DND-41 (cell line): Measurements from ENCODE around the gene TRIM15.
A peak's percentile ranks its signal among the peaks of the same experiment; 100 is the strongest.
"Not testable (repeated sequence)": the region's sequence is repeated elsewhere in the genome, so short reads cannot be mapped to it uniquely, and the experiment has no call there.

ENCODE experiments used
- ATAC-seq: fragments of 200-7000 bp; cut with Tn5 transposase; 3 replicates; pipeline ENCODE4 v1.9.1; 2021; ENCODE audit warnings: low read depth; ENCODE audit not compliant: insufficient read depth
- DNase-seq: peaks from one replicate; pipeline ENCODE4 v3.0.0-alpha.2; 2020
- H2AFZ ChIP-seq: 2 replicates; pipeline ENCODE4 v1.6.0; 2012; ENCODE audit warnings: low read depth, low read length
- H3K27ac ChIP-seq: 2 replicates; pipeline ENCODE4 v1.5.1; 2012; ENCODE audit warnings: low read length, inconsistent platforms
- H3K27me3 ChIP-seq: fragments of 200-600 bp; sonication (generic); 2 replicates; pipeline ENCODE4 v1.6.0; 2012; ENCODE audit warnings: low read length, mild to moderate bottlenecking, inconsistent platforms; ENCODE audit not compliant: insufficient read depth, poor library complexity
- H3K36me3 ChIP-seq: 2 replicates; pipeline ENCODE4 v1.5.1; 2012; ENCODE audit warnings: low read length, inconsistent platforms; ENCODE audit not compliant: insufficient read depth
- H3K4me1 ChIP-seq: 2 replicates; pipeline ENCODE4 v1.5.1; 2012; ENCODE audit warnings: mild to moderate bottlenecking, low read length; ENCODE audit not compliant: insufficient read depth
- H3K4me2 ChIP-seq: 2 replicates; pipeline ENCODE4 v1.6.0; 2012; ENCODE audit warnings: mild to moderate bottlenecking, moderate library complexity, low read length, inconsistent platforms; ENCODE audit not compliant: insufficient read depth
- H3K4me3 ChIP-seq, 2 experiments: fragments of 200-600 bp in 1 of 2; shearing (Covaris generic) in 1 of 2; 2 replicates each; pipeline ENCODE4 v1.5.1; 2012 to 2016; ENCODE audit warnings: inconsistent platforms in 2 of 2, low read length in 2 of 2, mild to moderate bottlenecking in 2 of 2, low read depth in 1 of 2, moderate library complexity in 1 of 2
- H3K79me2 ChIP-seq: 2 replicates; pipeline ENCODE4 v1.6.0; 2012; ENCODE audit warnings: low read length, inconsistent platforms; ENCODE audit not compliant: insufficient read depth
- H3K9ac ChIP-seq: 2 replicates; pipeline ENCODE4 v1.6.0; 2012; ENCODE audit warnings: low read depth, mild to moderate bottlenecking, inconsistent platforms, low read length, moderate library complexity
- H3K9me3 ChIP-seq: 2 replicates; pipeline ENCODE4 v1.5.1; 2012; ENCODE audit warnings: low read length, moderate library complexity, mild to moderate bottlenecking, inconsistent platforms; ENCODE audit not compliant: insufficient read depth, severe bottlenecking
- H4K20me1 ChIP-seq: 2 replicates; pipeline ENCODE4 v1.6.0; 2012; ENCODE audit warnings: low read length; ENCODE audit not compliant: insufficient read depth
- CTCF ChIP-seq: IDR thresholded peaks from 2 replicates; pipeline ENCODE4 v1.5.1; 2012; ENCODE audit warnings: borderline replicate concordance, low read length, moderate library complexity, mild to moderate bottlenecking; ENCODE audit not compliant: poor library complexity, severe bottlenecking; ENCODE audit errors: extremely low read depth
- EZH2 ChIP-seq: IDR thresholded peaks from 3 replicates; pipeline ENCODE4 v1.6.1; 2012; ENCODE audit warnings: borderline replicate concordance, low read depth, mild to moderate bottlenecking, moderate library complexity, low read length, inconsistent platforms; ENCODE audit not compliant: severe bottlenecking

TRIM15 gene

GRCh38 chr6:30163090-30163917, at the start of gene TRIM15:
TSS of gene TRIM15 (plus strand) at chr6:30163546. CDS start at chr6:30163685, 139 bp downstream.
- Histone ChIP-seq H3K36me3 (no peaks in the 10 kb centered on the region), H2AFZ (no peak within 1 kb of the TSS), H3K27me3 (peaks cover 21% of the 10 kb centered on the region), H3K4me2 (peak within 1 kb of the TSS; percentile 48), H4K20me1 (peaks cover 4% of the 10 kb centered on the region; the same call in 1 of the 2 replicates), H3K4me1 (peaks cover 13% of the 10 kb centered on the region), H3K9ac (no peak within 1 kb of the TSS), H3K27ac (no peak within 1 kb of the TSS), H3K79me2 (no peaks in the 10 kb centered on the region), H3K9me3 (no peaks in the 10 kb centered on the region), H3K4me3 (no peak within 1 kb of the TSS)
- ATAC-seq (peak; percentile 93), DNase-seq (peak; percentile 66)
- TF ChIP-seq CTCF (no peak), EZH2 (no peak)

- Histone ChIP-seq H3K4me1 (no peaks in the 10 kb centered on the region), H3K9me3 (no peaks in the 10 kb centered on the region), H4K20me1 (no peaks in the 10 kb centered on the region), H3K4me2 (no peak overlapping the region), H2AFZ (no peak overlapping the region), H3K27me3 (peaks cover 36% of the 10 kb centered on the region), H3K36me3 (no peaks in the 10 kb centered on the region), H3K4me3 (no peak overlapping the region), H3K9ac (no peak overlapping the region), H3K79me2 (no peaks in the 10 kb centered on the region), H3K27ac (no peak overlapping the region)
- DNase-seq, result no peak
- TF ChIP-seq EZH2 (no peak), CTCF (no peak)
- ATAC-seq, result no peak
Observed at GRCh38 chr6:30113841-30114240, 49.5 kb upstream of the TRIM15 start.

- H2AFZ ChIP-seq, result no peak overlapping the region
- ATAC-seq (no peak), DNase-seq (no peak)
- H3K9me3 ChIP-seq, result no peaks in the 10 kb centered on the region
- H4K20me1 ChIP-seq, result no peaks in the 10 kb centered on the region
- H3K9ac ChIP-seq, result no peak overlapping the region
- no peak overlapping the region for H3K4me2 ChIP-seq
- no peak overlapping the region for H3K4me3 ChIP-seq
- H3K36me3 ChIP-seq, result no peaks in the 10 kb centered on the region
- H3K79me2 ChIP-seq, result no peaks in the 10 kb centered on the region
- no peak overlapping the region for H3K27ac ChIP-seq
- peaks cover 29% of the 10 kb centered on the region for H3K27me3 ChIP-seq
- TF ChIP-seq EZH2, result no peak
- no peak for TF ChIP-seq CTCF
- H3K4me1 ChIP-seq, result no peaks in the 10 kb centered on the region
Observed at GRCh38 chr6:30116724-30117123, 46.6 kb upstream of the TRIM15 start.

GRCh38 chr6:30118691-30119090, 44.7 kb upstream of the TRIM15 start:
- not testable (repeated sequence) for H3K79me2 ChIP-seq, H3K9me3 ChIP-seq, H3K4me3 ChIP-seq, H3K27ac ChIP-seq, H2AFZ ChIP-seq, H3K9ac ChIP-seq, ATAC-seq, H3K36me3 ChIP-seq, H4K20me1 ChIP-seq, H3K4me2 ChIP-seq, DNase-seq, H3K4me1 ChIP-seq
- peaks cover 17% of the 10 kb centered on the region for H3K27me3 ChIP-seq
